NCI-H1417 treated with DMSO at 0.1 percent for 48 hours (cell line): ENCODE results near the gene NSFL1C.

Experiments
- DNase-seq: peaks from one replicate; lab custom pipeline; 2025; lab: John Stamatoyannopoulos, UW

NSFL1C gene

DNA sequence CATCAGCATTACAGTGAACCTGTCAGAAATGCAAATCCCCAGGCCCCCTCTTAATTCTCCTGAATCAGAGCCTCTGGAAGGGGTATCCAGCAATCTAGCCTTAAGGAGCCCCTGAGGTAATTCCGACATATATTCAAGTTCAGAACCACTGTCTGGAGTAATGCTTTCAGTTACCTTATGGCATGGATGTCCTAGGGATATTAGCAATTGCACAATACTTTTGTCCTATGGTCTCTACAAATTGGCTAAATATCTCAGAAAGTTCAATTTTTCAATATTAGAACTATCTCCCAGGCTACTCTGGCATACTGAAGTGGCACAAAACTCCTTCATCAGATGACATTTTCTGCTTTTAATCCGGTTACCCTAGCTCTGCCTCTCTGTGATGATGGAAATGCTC, 6.4 kb downstream of the NSFL1C start:
- DNase-seq = no peak

DNA sequence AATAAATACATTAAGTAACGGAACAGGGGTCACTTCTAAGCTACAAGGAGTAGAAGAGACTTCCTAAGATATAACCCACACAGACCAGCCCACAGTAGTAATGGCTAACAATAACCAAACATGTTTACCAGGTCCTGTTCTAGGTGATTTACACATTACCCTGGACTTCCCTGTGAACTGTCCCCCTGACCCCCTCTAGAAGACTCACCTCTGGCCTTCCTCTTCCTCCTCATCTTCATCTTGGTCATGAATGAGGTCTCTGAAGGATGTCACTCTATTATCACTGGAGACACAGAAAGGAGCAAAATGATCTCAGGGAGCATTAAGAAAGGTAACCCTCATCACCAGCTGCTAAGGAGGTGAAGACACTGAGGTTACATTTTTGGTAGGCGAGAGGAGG, 8.7 kb downstream of the NSFL1C start:
- DNase-seq = no peak

DNA sequence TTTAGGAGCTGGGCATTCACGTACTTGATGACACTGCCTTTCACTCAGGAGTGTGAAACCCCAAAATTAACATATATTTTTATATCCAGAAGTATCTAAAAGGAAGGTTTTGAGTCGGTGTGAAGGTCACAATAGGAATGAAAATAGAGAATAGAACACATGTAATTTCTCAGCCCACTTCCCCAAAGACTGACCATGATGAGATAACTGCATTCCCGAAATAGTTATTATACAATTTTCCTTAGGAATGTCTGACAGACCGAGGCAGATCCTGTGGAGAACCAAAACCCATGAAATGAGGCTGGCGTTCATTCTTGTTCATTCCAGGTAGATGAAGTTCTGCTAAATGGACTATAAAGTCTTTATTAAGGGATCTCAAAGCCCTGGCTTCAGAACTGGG, 10.3 kb downstream of the NSFL1C start:
- no peak for DNase-seq

DNA sequence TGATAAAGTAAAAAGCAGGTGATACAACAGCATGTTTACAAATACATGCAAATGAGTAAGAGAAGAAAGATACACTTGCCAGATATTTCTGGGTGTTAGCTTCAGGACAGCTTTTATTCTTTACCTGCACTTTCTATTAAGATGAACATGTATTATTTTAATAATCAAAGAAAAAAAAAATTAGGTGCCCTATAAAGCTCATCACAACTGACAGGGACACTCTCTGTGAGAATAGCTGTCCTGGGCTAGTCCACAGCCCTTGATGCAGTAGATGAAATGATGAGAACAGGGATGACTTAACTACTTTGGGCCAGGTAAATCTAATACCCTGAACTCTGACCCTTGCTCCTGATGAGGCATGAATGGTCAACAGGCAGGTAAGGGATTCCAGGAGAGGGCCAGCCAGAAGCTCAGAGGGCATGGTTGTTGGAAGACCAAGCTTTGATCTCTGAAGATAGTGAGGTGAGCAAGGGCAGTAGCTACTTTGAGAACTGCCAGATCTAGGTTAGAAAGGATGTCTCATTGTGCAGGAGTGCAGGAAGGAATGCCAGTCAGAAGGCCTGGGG, 15.6 kb downstream of the NSFL1C start:
- no peak for DNase-seq

DNA sequence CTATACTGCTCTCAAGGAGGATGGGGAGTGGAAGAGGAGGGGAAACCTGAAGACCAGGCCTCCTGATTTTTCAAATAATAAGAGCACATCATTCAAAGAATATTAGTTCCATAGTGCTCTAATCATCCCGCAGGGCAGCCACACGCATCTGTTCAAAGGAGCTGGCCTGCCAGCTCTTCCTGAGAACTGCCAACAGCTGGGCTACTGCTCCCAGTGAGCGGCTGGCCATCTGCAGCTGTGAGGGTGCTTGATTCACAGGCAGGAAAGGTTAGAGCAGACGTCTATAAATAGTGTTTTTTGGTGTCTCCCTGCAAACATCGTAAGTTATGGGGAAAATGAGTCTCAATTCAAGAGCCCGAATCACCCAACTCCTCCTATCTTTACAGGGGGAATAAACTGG, 17.3 kb downstream of the NSFL1C start:
- no peak for DNase-seq

DNA sequence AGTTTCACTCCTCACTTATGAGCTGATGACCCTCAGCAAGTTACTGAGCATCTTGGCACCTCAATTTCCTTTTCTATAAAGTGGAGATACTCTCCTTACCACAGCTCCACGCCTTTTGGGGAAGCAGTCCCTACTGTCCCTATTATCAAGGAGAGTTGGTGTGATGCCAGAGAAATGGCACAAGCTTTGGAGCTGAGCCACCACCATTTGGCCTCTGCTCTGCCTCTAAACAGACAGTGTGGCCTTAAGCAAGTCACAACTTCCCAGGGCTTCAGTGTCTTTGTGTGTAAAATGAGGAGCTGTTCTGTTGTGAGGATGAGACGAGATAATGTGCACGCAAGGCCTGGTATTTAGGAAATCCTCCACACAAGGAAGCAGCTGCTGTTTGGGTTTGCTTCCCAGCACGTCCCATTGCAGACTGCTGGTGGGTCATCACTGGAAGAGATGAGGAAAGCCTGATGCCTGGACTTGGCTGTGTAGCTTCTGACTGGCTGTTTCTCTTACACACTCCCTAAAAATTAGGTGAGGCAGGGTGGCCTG, 18.5 kb downstream of the NSFL1C start:
- DNase-seq = no peak

DNA sequence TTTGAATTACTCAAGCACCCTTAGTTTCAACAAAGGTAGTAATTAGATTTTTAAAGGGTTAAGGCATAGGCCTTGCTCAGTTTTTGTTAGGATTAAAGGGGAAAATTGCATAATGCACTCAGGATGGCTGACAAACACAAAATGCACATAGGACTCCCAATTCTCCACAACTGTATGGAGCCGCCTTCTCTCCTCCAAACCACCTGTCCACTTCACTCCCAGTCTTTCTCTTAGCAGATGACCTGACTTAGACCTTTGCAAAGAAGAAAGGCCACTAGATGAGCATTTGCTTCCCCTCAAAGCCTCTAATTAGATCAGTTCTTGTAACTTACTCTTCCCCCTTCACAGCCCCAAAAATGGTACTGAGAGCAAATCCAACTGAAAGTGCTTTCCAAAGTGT, 20.1 kb downstream of the NSFL1C start:
- DNase-seq = no peak

DNA sequence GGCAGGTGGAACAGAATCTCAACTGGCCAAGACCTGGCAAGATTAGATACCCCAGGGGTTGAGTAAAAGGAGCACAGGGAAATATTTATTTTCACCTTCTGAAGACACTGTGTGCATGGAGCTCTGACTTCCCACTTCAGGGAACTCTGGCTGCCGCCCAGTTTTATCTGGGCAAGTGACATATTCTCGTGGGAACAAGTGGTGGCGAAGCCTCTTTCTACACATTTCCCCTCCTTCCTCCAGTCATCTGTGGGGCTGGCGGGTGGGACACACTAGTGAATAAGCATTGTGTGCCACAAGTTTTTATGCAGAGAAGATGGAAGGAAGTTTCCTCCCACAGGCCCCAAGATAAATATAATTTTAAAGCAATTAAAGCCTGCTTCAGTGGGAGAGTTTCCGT, 23.6 kb downstream of the NSFL1C start:
- no peak for DNase-seq

DNA sequence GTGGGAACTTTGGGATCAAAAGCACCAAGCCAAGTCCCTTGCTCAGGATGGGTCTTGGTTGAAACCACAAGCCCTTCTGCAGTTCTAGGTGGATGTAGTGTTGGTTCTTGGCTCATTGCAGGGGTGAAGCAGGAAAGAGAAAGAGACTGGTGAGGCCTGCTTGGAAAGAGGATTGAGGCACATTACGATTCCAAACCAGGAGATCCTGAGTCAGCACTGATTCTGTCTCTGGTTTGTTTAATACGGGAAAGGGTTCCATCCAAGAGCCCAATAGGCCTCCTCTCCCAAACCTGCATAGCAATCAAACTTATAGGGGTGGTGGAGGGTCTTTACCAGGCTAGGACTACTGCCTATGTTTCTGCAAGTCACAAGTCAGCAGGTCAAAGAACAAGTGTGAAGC, 24.3 kb downstream of the NSFL1C start:
- DNase-seq = no peak

DNA sequence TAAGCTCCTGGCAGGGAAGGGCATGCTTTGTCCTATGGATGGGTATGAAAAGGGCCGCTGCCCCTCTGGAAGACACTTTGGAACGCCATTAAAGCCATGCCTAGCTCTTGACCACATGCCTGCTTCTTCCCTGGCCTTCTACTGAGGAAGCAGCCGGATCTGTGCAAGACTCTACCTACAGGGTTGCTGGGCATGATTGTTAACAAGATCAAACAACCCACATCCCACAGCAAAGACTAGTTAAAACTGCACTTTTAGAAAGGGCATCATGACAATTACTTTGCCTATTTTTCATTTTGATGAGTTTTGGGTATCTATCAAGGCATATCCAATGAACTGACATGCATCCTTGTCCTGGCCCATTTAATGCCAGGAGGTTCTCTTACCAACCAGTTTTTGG, 25.5 kb downstream of the NSFL1C start:
- no peak for DNase-seq

DNA sequence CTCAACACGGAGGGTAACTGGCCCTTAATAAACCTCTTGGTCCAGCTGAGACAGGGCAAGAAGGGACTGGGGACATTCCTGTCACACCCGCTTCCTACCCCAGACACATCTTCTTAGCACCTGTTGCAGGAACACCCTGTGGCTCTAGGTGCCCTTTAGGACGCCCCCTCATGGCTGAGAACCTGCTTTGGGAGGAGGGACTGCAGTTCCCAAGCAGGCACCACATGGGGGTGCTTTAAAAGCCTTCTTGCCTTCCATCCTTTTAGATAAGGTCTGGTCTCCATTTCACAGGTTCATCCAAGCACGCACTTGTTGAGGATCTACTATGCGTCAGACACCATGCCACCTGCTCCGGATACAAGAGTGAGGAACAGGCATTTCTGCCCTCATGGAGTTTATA, 26.6 kb downstream of the NSFL1C start:
- DNase-seq = no peak

DNA sequence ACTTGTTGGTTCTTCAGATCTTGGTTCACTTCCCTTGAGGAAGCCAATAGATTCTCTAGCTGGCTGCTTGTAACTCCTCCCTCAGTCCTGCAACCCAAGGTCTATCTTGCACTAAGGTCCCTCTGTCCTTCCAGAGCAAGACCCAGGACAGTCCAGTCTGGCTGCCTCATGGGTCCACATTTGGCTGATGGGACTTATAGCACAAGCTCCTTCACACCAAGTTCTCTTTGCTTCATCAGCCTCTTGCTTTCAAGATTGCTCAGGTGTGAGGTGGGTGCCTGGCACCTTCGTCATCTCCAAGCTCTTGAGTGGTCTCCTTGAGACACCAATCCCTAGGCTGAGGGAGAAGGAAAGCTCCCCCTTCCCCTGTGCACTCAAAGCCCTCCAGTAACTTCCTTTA, 28.3 kb downstream of the NSFL1C start:
- no peak for DNase-seq

DNA sequence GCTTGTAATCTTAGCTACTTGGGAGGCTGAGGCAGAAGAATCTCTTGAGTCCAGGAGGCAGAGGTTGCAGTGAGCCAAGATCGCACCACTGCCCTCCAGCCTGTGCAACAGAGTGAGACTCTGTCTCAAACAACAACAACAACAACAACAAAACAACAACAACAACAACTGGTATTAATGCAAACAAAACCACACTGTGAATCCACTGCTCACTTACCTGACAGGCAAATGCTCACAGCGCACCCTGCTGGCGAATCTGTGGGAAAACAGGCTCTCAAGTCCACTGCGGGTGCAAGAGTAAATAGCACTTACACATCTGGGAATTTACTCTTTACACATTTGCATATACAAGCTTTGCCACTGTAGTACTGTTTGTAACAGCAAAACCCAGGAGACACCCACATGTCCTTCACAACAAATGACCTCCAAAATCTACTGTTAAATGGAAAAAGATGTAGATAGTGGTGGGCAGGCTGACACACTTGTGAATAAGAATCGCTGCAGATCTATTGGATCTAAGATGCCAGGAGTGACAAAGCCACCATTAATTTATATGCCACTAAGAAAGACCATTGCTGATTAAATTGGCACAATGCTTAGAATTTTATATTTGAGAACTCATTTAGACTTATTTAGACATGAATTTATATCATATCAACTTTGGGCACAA, 29.3 kb downstream of the NSFL1C start:
- peak; percentile 53 for DNase-seq

DNA sequence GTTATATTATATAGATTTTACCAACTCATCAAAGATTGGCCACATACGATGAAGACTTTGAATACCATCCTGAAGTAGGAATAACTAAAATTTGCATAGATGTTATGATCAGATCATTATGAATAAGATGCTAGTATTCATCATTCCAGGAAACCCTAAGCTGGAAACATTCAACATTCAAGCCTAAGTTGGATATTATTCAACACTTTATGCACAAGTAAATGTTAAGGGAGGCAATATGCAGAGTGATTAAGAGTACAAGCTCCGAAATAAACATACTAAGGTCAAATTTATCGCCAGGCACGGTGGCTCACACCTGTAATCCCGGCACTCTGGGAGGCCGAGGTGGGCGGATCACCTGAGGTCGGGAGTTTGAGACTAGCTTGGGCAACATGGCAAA, 30.4 kb downstream of the NSFL1C start:
- no peak for DNase-seq

DNA sequence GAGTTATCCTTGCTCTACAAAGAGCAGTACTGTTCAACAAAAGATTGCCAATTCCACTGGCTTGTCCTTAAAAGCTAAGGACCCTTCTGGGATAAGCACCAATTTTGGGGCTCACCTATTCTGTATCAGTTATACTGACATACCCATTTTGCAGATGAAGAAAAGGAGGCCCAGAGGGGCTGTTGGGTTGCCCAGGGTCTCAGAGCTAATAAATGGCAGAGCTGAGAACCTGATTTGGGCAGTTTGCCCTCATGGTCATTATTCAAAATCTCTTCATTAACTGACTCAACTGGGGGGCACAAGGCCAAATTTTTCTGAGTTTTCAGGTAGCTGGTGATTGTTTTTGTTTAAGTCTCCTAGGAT, 31.3 kb downstream of the NSFL1C start:
- DNase-seq = no peak

DNA sequence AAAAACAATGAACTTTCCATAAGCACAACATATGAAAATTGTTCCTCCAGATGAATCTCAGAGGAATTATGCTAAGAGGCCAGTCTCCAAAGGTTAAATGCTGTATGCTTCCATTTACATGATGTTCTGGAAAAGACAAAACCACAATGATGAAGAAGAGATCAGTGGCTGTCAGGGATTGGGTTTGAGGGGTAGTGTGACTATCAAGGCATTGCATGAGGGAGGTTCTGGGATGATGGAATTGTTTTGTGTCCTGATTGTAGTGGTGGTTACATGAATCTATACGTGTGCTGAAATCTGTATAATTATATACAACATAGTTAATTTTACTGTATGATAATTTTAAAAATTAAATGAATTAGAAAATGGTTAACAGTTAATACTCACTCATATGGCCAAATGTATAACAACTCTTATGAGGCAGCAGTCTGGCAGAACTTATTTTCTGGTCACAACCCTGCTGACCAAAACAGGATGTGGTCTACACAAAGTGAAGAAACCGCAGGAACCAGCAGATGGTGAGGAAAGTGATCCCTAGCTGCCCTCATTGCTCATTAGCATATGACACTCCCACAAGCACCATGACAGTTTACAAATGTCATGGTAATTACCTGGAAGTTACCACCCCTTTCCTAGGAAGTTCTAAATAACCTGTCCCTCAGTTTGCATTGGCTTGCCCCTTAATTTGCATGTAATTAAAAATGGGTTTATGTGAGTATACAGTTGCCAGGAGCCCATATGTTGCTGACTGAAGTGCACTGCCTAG, 31.9 kb downstream of the NSFL1C start:
- DNase-seq = no peak

DNA sequence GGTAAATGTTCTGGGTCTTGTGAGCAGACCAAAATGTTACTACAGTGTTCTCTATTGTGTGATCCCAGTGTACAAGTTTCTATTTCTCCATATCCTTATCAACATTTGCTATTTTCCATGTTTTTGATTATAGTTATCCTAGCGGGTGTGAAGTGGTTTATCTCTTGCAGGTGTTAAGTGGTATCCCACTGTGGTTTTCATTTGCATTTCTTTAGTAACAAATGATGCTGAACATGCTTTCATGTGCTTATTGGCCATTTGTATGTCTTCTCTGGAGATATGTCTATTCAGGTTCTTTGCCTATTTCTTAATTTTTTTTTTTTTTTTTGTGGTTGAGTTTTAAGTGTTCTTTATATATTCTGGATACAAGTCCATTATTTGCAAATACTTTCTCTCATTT, 35.5 kb downstream of the NSFL1C start:
- DNase-seq = no peak

DNA sequence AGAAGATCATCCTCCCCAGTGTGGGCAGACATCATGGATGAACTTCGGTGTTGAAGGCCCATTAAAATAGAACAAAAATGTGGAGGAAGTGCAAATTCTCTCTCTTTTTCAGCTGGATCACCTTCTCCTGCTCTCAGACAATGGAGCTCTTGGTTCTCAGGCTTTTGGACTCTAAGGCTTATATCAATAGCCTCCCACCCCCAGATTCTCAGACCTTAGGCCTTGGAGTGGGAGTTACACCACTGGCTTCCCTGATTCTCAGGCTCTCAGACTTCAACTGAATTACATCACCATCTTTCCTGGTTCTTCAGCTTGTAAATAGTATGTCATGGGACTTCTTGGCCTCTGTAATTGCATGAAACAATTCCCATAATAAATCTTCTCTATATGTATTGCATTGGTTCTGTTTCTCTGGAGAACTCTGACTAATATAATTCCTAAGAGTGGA, 36.6 kb downstream of the NSFL1C start:
- no peak for DNase-seq

DNA sequence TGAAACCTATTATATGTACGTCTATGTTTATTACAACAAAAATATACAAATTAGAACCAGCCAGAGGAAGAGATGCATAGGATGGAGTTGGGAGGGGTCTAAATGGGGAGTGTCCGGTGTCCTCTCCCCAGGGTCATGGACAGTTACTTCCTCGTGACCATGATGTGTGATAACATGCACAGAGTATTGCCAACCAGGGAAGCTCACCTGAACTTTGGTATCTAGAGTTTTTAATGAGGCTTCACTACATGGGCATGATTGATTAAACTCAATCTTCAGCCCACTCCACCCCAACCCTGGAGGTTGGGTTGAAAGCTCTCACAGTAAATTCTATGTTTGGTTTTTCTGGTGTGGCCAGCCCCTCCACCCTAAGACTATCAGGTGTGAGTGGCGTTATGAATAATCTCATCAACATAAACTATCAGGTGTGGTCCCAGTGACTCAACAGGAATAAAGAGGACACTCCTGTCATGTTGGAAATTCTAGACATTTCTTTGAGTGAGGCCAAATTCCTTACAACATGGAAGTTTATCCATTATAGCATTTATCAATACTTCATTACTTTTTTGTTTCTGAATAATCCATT, 37.4 kb downstream of the NSFL1C start:
- no peak for DNase-seq

DNA sequence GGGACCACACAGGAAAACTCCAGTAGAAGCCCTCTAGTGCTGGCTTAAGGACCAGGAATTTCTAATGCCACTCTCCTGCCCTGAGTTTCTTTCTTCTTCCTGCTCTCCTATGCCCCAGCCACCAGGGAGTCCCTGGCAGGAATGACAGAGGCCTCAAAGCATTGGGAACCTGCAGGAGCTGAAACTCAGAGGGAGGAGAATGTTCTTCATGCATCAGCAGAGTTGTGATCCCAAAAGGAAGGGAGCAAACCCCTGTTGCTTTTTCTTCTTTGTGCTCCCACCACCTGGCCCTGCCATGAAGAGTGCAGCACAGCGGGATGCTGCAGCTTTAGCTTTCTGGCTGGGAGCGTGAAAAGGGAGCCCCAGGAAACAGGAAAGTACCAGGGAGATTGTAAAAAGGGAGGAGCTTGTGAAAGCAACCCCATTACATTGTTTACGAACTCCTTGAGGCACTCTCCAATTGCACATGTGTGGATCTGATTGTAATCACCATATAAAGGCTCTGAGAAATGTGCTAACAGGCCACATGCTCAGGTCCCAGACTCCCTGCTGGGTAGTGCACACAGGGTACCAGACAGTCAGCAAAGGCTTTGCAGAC, 39.1 kb downstream of the NSFL1C start:
- DNase-seq = peak; percentile 99

DNA sequence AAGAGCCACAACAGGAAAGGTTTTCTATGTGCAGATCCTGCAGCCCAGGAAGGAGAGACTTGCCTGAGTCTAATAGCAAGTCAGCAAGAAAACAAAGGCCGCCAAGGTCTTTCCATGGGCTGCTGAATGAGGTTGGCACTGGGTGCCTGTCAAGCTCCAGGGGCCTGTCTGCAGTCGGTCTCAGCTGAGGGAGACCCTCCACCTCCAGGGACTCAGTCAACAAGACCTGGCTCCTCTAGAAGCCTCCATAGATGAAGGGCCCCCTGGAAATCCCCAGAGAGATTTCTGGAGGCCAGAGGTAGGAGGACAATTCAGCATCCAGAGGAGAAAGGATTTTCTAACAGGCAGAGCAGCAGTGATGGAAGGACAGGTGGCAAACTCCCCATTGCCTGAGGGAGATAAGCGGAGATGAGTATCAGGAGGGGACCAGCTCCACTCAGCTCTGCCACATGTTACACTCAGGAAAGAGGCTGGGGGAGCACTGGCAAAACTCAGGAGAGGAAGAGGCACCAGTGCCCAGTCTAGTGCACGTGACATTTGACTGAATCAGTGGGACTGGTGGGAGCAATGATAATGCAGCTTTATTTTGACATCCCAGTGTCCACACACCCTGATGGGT, 40.3 kb downstream of the NSFL1C start:
- no peak for DNase-seq

DNA sequence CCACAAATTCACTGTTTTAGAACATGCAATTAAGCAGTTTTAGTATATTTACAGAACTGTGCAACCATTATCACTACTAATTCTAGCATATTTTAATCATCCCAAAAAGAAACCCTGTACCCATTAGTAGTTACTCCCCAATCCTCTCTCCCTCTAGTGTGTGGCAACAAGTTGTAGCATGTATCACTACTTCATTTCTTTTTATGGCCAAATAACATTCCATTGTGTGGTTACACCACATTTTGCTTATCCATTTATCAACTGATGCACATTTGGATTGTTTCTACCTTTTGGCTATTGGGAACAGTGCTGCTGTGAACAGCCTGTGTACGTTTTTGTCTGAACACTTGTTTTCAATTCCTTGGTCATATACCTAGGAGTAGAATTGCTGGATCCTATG, 42.3 kb downstream of the NSFL1C start:
- DNase-seq = no peak
